Transverse colon (tissue), 4 donors: ENCODE measurements around the gene CFAP92.

Experiments
- CTCF ChIP-seq, 5 experiments: fragments of 200-600 bp in 3 of 5; fragments of 450-650 bp in 2 of 5; sonication (generic) in 3 of 5; IDR thresholded peaks; 1 replicate in 2 of 5; 2 replicates in 3 of 5; pipeline ENCODE4 v1.5.1; 2016 to 2017; ENCODE audit warnings: antibody characterized with exemption in 5 of 5, inconsistent platforms in 3 of 5, mild to moderate bottlenecking in 2 of 5, moderate library complexity in 1 of 5
- POLR2AphosphoS5 ChIP-seq, 3 donors: sonication (generic); formaldehyde crosslinking; IDR thresholded peaks; one replicate each; pipeline ENCODE4 v1.6.1; 2016; ENCODE audit warnings: antibody characterized with exemption in 3 of 3

DNA sequence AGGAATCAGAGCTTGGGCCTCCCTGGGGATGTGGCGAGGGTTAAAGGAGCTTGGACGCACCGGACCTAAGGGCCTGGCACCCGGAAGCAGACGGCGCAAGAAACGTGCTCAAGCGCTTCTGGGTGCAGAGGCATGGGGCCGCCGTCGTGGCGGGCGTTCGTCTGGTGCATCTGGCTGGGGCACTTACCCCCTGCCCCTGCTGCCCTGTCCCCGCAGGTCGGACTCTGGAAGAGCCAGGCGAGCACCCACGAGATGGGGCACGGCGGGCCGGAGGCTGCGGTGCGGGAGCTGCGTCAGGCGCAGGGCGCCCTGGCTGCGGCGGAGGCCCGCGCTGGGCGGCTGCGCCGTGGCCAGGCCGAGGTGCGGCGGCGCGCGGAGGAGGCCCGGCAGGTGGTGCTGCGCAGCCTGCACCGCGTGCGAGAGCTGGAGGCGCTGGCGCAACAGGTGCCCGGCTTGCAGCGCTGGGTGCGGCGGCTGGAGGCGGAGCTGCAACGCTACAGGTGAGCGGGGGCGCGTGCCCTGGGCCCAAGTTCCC is 9.8 kb upstream of the CFAP92 start:
- TF ChIP-seq POLR2AphosphoS5 (IDR thresholded peaks at IDR 0.05) (peak in 1 of 3 donors; percentile 18), CTCF (IDR thresholded peaks at IDR 0.05) (peak in 2 of 5 experiments; percentile 14 to 36)
